Activated CD4-positive, alpha-beta T cell treated with anti-CD3 and anti-CD28 coated beads for 36 hours (primary cell): ENCODE measurements around the gene ANP32A. TPM values are rescaled to one million over a fixed set of nuclear protein-coding genes. Genes with fewer than 3 reads are reported as not detected.

Experiments
- ATAC-seq: fragments of 200-7000 bp; cut with Tn5 transposase; one replicate; pipeline ENCODE4 v1.10.0; 2021; ENCODE audit warnings: mild to moderate bottlenecking, moderate library complexity
- CTCF ChIA-PET: fragments of 350-600 bp; sonication (Branson Sonifier 250); formaldehyde crosslinking; loops from one replicate; lab custom pipeline; 2021; ENCODE audit warnings: antibody characterized with exemption; lab: Charles Lee
- POLR2A ChIA-PET: fragments of 350-600 bp; sonication (Branson Sonifier 250); formaldehyde crosslinking; loops from one replicate; lab custom pipeline; 2021; ENCODE audit warnings: antibody characterized with exemption, inconsistent platforms; lab: Charles Lee
- DNase-seq: peaks from one replicate; pipeline ENCODE4 v3.0.0-alpha.2; 2020
- H3K27ac Mint-ChIP-seq: one replicate; pipeline ENCODE4 v1.8.0; 2021; ENCODE audit warnings: mixed read lengths
- H3K27me3 Mint-ChIP-seq: one replicate; pipeline ENCODE4 v1.8.0; 2021; ENCODE audit warnings: mixed read lengths
- H3K36me3 Mint-ChIP-seq: one replicate; pipeline ENCODE4 v1.8.0; 2021; ENCODE audit warnings: low read depth, mixed read lengths
- H3K4me1 Mint-ChIP-seq: one replicate; pipeline ENCODE4 v1.8.0; 2021; ENCODE audit warnings: mixed read lengths
- H3K4me3 Mint-ChIP-seq: one replicate; pipeline ENCODE4 v1.8.0; 2021; ENCODE audit warnings: mild to moderate bottlenecking, moderate library complexity, mixed read lengths
- H3K9me3 Mint-ChIP-seq: one replicate; pipeline ENCODE4 v1.8.0; 2021; ENCODE audit warnings: low read depth, mixed read lengths
- intact Hi-C, 2 experiments: fragments of 100-400 bp; cut with DNase I in 1 of 2; cut with micrococcal nuclease in 1 of 2; formaldehyde crosslinking; loops; one replicate each; pipeline versions ENCODE4 v1.14.2 to v1.15.1; 2022 to 2024; cut with DNase I, micrococcal nuclease
- total RNA-seq, 2 experiments: library from RNA; stranded (reverse); gene quantifications; one replicate each; pipeline ENCODE4 v1.2.3, GENCODE V29; 2021

Gene ANP32A
- total RNA-seq, 2 experiments from 2014 or later = 252 to 439 TPM

GRCh38 chr15:68819495-68820294 is 1.0 kb downstream of the ANP32A start:
- DNase-seq (peak; percentile 62), ATAC-seq (no peak)
- intact Hi-C loops = loop anchor here (1.0 to 10.0 kb wide), 10 partner anchors 37 to 1278 kb away; partner anchors contain the start of genes FEM1B (in 2 of the 2), CLN6 (in 1 of the 2), GLCE (in 1 of the 2) and KIF23 (in 1 of the 2)
- no peaks in the 10 kb centered on the region for H3K9me3 Mint-ChIP-seq
- no peaks in the 10 kb centered on the region for H3K27me3 Mint-ChIP-seq
- ChIA-PET CTCF (interaction anchor here (0.6 to 1.0 kb wide), 4 partner anchors 11 to 495 kb away, joined by 3 to 4 read pairs (median 3); no protein-coding TSS in a partner anchor), POLR2A (interaction anchor here (2.0 kb wide), 1 partner anchor 24 kb away, joined by 6 read pairs; no protein-coding TSS in a partner anchor)
- peaks cover 33% of the 10 kb centered on the region for H3K4me1 Mint-ChIP-seq
- peak overlapping the region; percentile 99 for H3K4me3 Mint-ChIP-seq
- peaks cover 31% of the 10 kb centered on the region for H3K36me3 Mint-ChIP-seq
- H3K27ac Mint-ChIP-seq = peak overlapping the region; percentile 98

GRCh38 chr15:68818769-68819494 is 1.8 kb downstream of the ANP32A start:
- peak; percentile 65 for DNase-seq
- no peaks in the 10 kb centered on the region for H3K9me3 Mint-ChIP-seq
- ATAC-seq = no peak
- ChIA-PET POLR2A (interaction anchor here (2.0 kb wide), 1 partner anchor 24 kb away, joined by 6 read pairs; no protein-coding TSS in a partner anchor), CTCF (interaction anchor here (0.9 to 1.0 kb wide), 3 partner anchors 12 to 23 kb away, joined by 3 to 4 read pairs (median 3); no protein-coding TSS in a partner anchor)
- H3K4me3 Mint-ChIP-seq = peak overlapping the region; percentile 99
- peaks cover 38% of the 10 kb centered on the region for H3K4me1 Mint-ChIP-seq
- H3K27me3 Mint-ChIP-seq = no peaks in the 10 kb centered on the region
- H3K36me3 Mint-ChIP-seq = peaks cover 33% of the 10 kb centered on the region
- peak overlapping the region; percentile 98 for H3K27ac Mint-ChIP-seq
- intact Hi-C loops = loop anchor here (2.0 to 10.0 kb wide), 8 partner anchors 36 to 1278 kb away; partner anchors contain the start of genes CLN6 (in 1 of the 2), GLCE (in 1 of the 2), KIF23 (in 1 of the 2) and TLE3 (in 1 of the 2)

GRCh38 chr15:68818066-68818768 is 2.5 kb downstream of the ANP32A start:
- ChIA-PET CTCF (interaction anchor here (1.0 kb wide), 1 partner anchor 13 kb away, joined by 3 read pairs; no protein-coding TSS in a partner anchor), POLR2A (interaction anchor here (2.0 kb wide), 1 partner anchor 23 kb away, joined by 6 read pairs; no protein-coding TSS in a partner anchor)
- peaks cover 37% of the 10 kb centered on the region for H3K36me3 Mint-ChIP-seq
- no peak overlapping the region for H3K27ac Mint-ChIP-seq
- peaks cover 39% of the 10 kb centered on the region for H3K4me1 Mint-ChIP-seq
- no peaks in the 10 kb centered on the region for H3K27me3 Mint-ChIP-seq
- DNase-seq (peak; percentile 79), ATAC-seq (peak; percentile 10)
- H3K4me3 Mint-ChIP-seq = peak overlapping the region; percentile 99
- H3K9me3 Mint-ChIP-seq = no peaks in the 10 kb centered on the region
- intact Hi-C loops = loop anchor here (2.0 to 10.0 kb wide), 8 partner anchors 35 to 1279 kb away; partner anchors contain the start of genes CLN6 (in 1 of the 2), GLCE (in 1 of the 2), KIF23 (in 1 of the 2) and TLE3 (in 1 of the 2)

- DNase-seq (peak; percentile 84), ATAC-seq (peak; percentile 42)
- Mint-ChIP-seq H3K27ac (peak overlapping the region; percentile 99), H3K9me3 (no peaks in the 10 kb centered on the region), H3K36me3 (peaks cover 37% of the 10 kb centered on the region), H3K4me1 (peaks cover 40% of the 10 kb centered on the region), H3K4me3 (peak overlapping the region; percentile 96), H3K27me3 (no peaks in the 10 kb centered on the region)
- intact Hi-C loops = loop anchor here (1.0 to 10.0 kb wide), 13 partner anchors 20 to 1280 kb away; partner anchors contain the start of genes CLN6 (in 1 of the 2), GLCE (in 1 of the 2), KIF23 (in 1 of the 2) and PIAS1 (in 1 of the 2)
- ChIA-PET CTCF (interaction anchor here (0.8 to 1.4 kb wide), 3 partner anchors 10 to 23 kb away, joined by 3 to 9 read pairs (median 7); no protein-coding TSS in a partner anchor), POLR2A (interaction anchor here (0.6 to 2.0 kb wide), 4 partner anchors 22 to 1718 kb away, joined by 3 to 6 read pairs (median 4); no protein-coding TSS in a partner anchor)
Measured at GRCh38 chr15:68817304-68818065, 3.2 kb downstream of the ANP32A start.

- POLR2A ChIA-PET = interaction anchor here (0.6 to 1.1 kb wide), 4 partner anchors 18 to 1483 kb away, joined by 3 to 4 read pairs (median 4); no protein-coding TSS in a partner anchor
- Mint-ChIP-seq H3K4me3 (peak overlapping the region; percentile 96), H3K27ac (peak overlapping the region; percentile 99), H3K9me3 (no peaks in the 10 kb centered on the region), H3K36me3 (peaks cover 37% of the 10 kb centered on the region), H3K27me3 (no peaks in the 10 kb centered on the region), H3K4me1 (peaks cover 42% of the 10 kb centered on the region)
- peak; percentile 20 for DNase-seq
- CTCF ChIA-PET = interaction anchor here (0.6 to 1.4 kb wide), 4 partner anchors 9 to 30 kb away, joined by 3 to 9 read pairs (median 5); no protein-coding TSS in a partner anchor
- intact Hi-C loops = loop anchor here (1.0 to 10.0 kb wide), 11 partner anchors 20 to 1280 kb away; partner anchors contain the start of genes CLN6 (in 1 of the 2), KIF23 (in 1 of the 2), PIAS1 (in 1 of the 2) and RPLP1 (in 1 of the 2)
- ATAC-seq = no peak
Measured at GRCh38 chr15:68816795-68817303, 3.8 kb downstream of the ANP32A start.

- intact Hi-C loops = loop anchor here (2.0 to 10.0 kb wide), 7 partner anchors 61 to 1281 kb away; partner anchors contain the start of genes CLN6 (in 1 of the 2), KIF23 (in 1 of the 2), PIAS1 (in 1 of the 2) and TLE3 (in 1 of the 2)
- POLR2A ChIA-PET = interaction anchor here (1.1 kb wide), 1 partner anchor 18 kb away, joined by 4 read pairs; no protein-coding TSS in a partner anchor
Measured at GRCh38 chr15:68816158-68816557, 4.5 kb downstream of the ANP32A start.

GRCh38 chr15:68815598-68815997 is 5.1 kb downstream of the ANP32A start:
- Mint-ChIP-seq H3K36me3 (peaks cover 40% of the 10 kb centered on the region), H3K9me3 (no peaks in the 10 kb centered on the region), H3K27me3 (no peaks in the 10 kb centered on the region), H3K4me3 (peak overlapping the region; percentile 96), H3K4me1 (peaks cover 51% of the 10 kb centered on the region), H3K27ac (peak overlapping the region; percentile 99)
- ChIA-PET POLR2A (no interaction called here), CTCF (interaction anchor here (0.7 to 1.5 kb wide), 2 partner anchors 11 to 163 kb away, joined by 3 read pairs; no protein-coding TSS in a partner anchor)
- DNase-seq (peak; percentile 31), ATAC-seq (no peak)
- intact Hi-C loops = loop anchor here (5.0 to 10.0 kb wide), 6 partner anchors 62 to 1282 kb away; partner anchors contain the start of genes CLN6 (in 1 of the 2), KIF23 (in 1 of the 2) and TLE3 (in 1 of the 2)

More at GRCh38 chr15:68816158-68816557, 4.5 kb downstream of the ANP32A start:
- CTCF ChIA-PET = interaction anchor here (0.6 to 1.5 kb wide), 6 partner anchors 9 to 164 kb away, joined by 3 to 9 read pairs (median 3); no protein-coding TSS in a partner anchor
- H3K4me1 Mint-ChIP-seq = peaks cover 46% of the 10 kb centered on the region
- H3K9me3 Mint-ChIP-seq = no peaks in the 10 kb centered on the region
- H3K27ac Mint-ChIP-seq = peak overlapping the region; percentile 99
- H3K27me3 Mint-ChIP-seq = no peaks in the 10 kb centered on the region
- DNase-seq (no peak), ATAC-seq (no peak)
- peak overlapping the region; percentile 96 for H3K4me3 Mint-ChIP-seq
- peaks cover 39% of the 10 kb centered on the region for H3K36me3 Mint-ChIP-seq

- POLR2A ChIA-PET = no interaction called here
- intact Hi-C loops = loop anchor here (10.0 kb wide), 2 partner anchors 630 to 940 kb away; no protein-coding TSS in a partner anchor
- DNase-seq (no peak), ATAC-seq (no peak)
- Mint-ChIP-seq H3K4me1 (peaks cover 61% of the 10 kb centered on the region), H3K27ac (no peak overlapping the region), H3K4me3 (no peak overlapping the region), H3K27me3 (no peaks in the 10 kb centered on the region), H3K36me3 (peaks cover 40% of the 10 kb centered on the region), H3K9me3 (no peaks in the 10 kb centered on the region)
- CTCF ChIA-PET = interaction anchor here (0.7 to 1.0 kb wide), 3 partner anchors 27 to 61 kb away, joined by 3 read pairs; no protein-coding TSS in a partner anchor
Measured at GRCh38 chr15:68814596-68814995, 6.1 kb downstream of the ANP32A start.
